Liver (tissue), 3 donors: ENCODE measurements around the gene TBC1D16.

Source experiments
- EGR1 ChIP-seq, 2 donors: IDR thresholded peaks; 2 replicates each; pipeline ENCODE4 v1.6.1; 2016 to 2018; ENCODE audit warnings: antibody characterized with exemption in 2 of 2, low read depth in 2 of 2
- FOXA1 ChIP-seq: IDR thresholded peaks from 2 replicates; pipeline ENCODE4 v1.6.1; 2016; ENCODE audit warnings: antibody characterized with exemption
- RAD21 ChIP-seq, 2 donors: IDR thresholded peaks; 2 replicates each; pipeline ENCODE4 v1.6.1; 2016; ENCODE audit warnings: antibody characterized with exemption in 2 of 2, mild to moderate bottlenecking in 2 of 2
- SP1 ChIP-seq: IDR thresholded peaks from 2 replicates; pipeline ENCODE4 v1.6.1; 2018; ENCODE audit warnings: antibody characterized with exemption, mild to moderate bottlenecking
- TAF1 ChIP-seq: conservative IDR thresholded peaks from 2 replicates; pipeline ENCODE4 v1.6.1; 2016; ENCODE audit warnings: antibody characterized with exemption, mild to moderate bottlenecking
- TF ChIP-seq, protein P1 (sequence below): fragments of 150-350 bp; IDR thresholded peaks from 2 replicates; pipeline ENCODE4 v1.5.1; 2017; ENCODE audit warnings: improper control_type of control experiment, low read depth, low read length; ENCODE audit not compliant: missing input control
- TF ChIP-seq, protein P2 (sequence below): IDR thresholded peaks from 2 replicates; pipeline ENCODE4 v1.6.1; 2016; ENCODE audit warnings: antibody characterized with exemption, mild to moderate bottlenecking
- donor health status: healthy.
- donor health status: healthy.

DNA sequence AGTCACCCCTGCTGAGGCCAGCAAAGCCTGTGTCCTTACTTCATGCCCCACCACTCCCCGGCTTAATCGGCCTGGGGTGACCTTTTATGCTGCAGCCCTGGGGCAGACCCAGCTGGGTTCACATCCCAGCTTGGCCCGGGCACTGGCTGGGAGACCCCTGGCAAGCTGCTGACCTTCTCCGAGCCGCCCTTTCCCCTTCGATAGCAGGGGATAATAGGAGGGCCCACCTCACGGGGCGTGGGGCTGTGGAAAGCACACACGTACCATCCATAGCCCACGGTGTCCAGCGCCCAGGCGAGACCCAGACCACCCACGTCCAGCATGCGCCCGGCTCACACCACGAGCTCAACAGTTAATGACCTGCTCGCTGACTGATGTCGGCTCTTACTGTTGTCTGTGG lies 26.8 kb downstream of the TBC1D16 start:
- TF ChIP-seq SP1 (no peak), TAF1 (no peak), FOXA1 (no peak), RAD21 (IDR thresholded peaks at IDR 0.05) (no peak), EGR1 (IDR thresholded peaks at IDR 0.05; ENCODE audit: low read depth in 2 of 2) (no peak)
- TF ChIP-seq, protein P1, sequence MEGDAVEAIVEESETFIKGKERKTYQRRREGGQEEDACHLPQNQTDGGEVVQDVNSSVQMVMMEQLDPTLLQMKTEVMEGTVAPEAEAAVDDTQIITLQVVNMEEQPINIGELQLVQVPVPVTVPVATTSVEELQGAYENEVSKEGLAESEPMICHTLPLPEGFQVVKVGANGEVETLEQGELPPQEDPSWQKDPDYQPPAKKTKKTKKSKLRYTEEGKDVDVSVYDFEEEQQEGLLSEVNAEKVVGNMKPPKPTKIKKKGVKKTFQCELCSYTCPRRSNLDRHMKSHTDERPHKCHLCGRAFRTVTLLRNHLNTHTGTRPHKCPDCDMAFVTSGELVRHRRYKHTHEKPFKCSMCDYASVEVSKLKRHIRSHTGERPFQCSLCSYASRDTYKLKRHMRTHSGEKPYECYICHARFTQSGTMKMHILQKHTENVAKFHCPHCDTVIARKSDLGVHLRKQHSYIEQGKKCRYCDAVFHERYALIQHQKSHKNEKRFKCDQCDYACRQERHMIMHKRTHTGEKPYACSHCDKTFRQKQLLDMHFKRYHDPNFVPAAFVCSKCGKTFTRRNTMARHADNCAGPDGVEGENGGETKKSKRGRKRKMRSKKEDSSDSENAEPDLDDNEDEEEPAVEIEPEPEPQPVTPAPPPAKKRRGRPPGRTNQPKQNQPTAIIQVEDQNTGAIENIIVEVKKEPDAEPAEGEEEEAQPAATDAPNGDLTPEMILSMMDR, result no peak
- TF ChIP-seq, protein P2, sequence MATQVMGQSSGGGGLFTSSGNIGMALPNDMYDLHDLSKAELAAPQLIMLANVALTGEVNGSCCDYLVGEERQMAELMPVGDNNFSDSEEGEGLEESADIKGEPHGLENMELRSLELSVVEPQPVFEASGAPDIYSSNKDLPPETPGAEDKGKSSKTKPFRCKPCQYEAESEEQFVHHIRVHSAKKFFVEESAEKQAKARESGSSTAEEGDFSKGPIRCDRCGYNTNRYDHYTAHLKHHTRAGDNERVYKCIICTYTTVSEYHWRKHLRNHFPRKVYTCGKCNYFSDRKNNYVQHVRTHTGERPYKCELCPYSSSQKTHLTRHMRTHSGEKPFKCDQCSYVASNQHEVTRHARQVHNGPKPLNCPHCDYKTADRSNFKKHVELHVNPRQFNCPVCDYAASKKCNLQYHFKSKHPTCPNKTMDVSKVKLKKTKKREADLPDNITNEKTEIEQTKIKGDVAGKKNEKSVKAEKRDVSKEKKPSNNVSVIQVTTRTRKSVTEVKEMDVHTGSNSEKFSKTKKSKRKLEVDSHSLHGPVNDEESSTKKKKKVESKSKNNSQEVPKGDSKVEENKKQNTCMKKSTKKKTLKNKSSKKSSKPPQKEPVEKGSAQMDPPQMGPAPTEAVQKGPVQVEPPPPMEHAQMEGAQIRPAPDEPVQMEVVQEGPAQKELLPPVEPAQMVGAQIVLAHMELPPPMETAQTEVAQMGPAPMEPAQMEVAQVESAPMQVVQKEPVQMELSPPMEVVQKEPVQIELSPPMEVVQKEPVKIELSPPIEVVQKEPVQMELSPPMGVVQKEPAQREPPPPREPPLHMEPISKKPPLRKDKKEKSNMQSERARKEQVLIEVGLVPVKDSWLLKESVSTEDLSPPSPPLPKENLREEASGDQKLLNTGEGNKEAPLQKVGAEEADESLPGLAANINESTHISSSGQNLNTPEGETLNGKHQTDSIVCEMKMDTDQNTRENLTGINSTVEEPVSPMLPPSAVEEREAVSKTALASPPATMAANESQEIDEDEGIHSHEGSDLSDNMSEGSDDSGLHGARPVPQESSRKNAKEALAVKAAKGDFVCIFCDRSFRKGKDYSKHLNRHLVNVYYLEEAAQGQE, result no peak
